ENCODE results near the gene ACLY.

ACLY gene

DNA sequence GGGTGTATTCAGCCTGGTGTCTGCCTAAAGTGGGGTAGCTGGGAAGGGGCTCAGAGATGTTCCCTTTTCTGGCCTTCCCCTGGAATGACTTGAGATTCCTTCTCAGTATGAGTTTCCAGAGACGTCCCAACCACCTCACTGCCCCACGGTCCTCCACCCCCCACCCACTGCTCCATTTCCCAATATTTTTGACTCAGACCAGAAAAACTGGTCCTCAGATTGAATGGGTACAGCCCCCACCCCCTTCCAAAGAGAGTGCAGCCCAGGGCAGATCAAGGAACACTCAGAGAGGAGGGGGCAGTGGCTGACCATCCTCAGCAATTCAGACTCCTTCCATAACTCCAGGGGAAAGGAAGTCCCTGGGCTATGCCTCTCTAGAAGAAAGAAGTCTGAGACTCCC, 3.2 kb downstream of the ACLY start:
- in situ Hi-C loops (cut with HindIII; ENCODE audit: low pct_unique_long_range_greater_than_20kb, low sequenced_read_pairs) = no loop called here
- no peak for TF ChIP-seq JUND (IDR thresholded peaks at IDR 0.05; ENCODE audit: low read depth)
- peak in 1 of 2 experiments; percentile 37 for DNase-seq (ENCODE audit: low read depth in 1 of 2, low spot score in 1 of 2)

GRCh38 chr17:41915020-41915419, 3.7 kb downstream of the ACLY start:
- TF ChIP-seq JUND (IDR thresholded peaks at IDR 0.05; ENCODE audit: low read depth) = no peak
- in situ Hi-C loops (cut with HindIII; ENCODE audit: low pct_unique_long_range_greater_than_20kb, low sequenced_read_pairs) = no loop called here
- no peak for DNase-seq (ENCODE audit: low read depth in 1 of 2, low spot score in 1 of 2)

DNA sequence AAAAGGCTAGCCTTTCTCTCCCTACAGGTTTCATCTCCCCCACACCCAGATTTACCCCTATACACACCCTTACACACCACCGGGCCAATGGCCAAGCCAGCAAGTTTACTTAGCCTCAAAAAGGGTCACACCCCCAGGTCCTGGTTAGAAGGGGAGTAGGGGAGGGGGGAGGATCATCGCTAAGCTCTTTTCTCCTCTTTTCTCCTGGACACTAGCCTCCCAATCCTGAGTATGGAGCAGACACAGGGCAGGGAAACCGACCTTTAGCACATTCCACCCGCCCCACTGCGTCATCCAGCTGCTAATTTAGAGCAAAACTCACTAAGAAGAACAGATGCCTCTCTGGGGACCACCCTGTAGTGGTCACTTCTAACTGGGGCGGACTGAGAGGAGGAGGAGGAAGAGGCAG, 4.4 kb downstream of the ACLY start:
- TF ChIP-seq JUND (IDR thresholded peaks at IDR 0.05; ENCODE audit: low read depth) = no peak
- no peak for DNase-seq (ENCODE audit: low read depth in 1 of 2, low spot score in 1 of 2)
- in situ Hi-C loops (cut with HindIII; ENCODE audit: low pct_unique_long_range_greater_than_20kb, low sequenced_read_pairs) = no loop called here

DNA sequence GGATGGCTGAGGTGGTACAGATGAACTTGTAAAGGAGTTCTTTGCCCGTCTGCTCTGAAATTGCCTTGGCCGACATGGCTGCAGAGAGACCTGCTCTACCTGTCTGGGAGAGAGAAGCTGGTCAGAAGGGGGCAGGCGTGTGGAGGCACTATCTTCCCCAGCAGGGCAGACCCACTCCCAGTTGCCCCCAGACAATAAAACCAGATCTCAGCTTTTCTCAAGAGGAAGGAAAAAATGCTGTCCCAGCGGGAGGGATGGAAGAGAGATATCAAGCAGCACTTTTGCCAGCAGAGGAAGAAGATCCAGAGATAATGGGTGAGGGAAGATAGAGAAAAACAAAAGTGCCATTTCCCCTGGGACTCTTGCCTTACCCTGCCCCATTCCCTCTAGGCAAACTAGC, 5.0 kb downstream of the ACLY start:
- in situ Hi-C loops (cut with HindIII; ENCODE audit: low pct_unique_long_range_greater_than_20kb, low sequenced_read_pairs) = no loop called here
- DNase-seq (ENCODE audit: low read depth in 1 of 2, low spot score in 1 of 2) = no peak

GRCh38 chr17:41912925-41913324, 5.8 kb downstream of the ACLY start:
- in situ Hi-C loops (cut with HindIII; ENCODE audit: low pct_unique_long_range_greater_than_20kb, low sequenced_read_pairs) = no loop called here
- DNase-seq (ENCODE audit: low read depth in 1 of 2, low spot score in 1 of 2) = no peak

More for the DNA sequence above, 5.0 kb downstream of the ACLY start:
- no peak for TF ChIP-seq JUND (IDR thresholded peaks at IDR 0.05; ENCODE audit: low read depth)

GRCh38 chr17:41910701-41911391, 7.9 kb downstream of the ACLY start:
- TF ChIP-seq JUND (IDR thresholded peaks at IDR 0.05; ENCODE audit: low read depth) = no peak
- no peak for DNase-seq (ENCODE audit: low read depth in 1 of 2, low spot score in 1 of 2)
- in situ Hi-C loops (cut with HindIII; ENCODE audit: low pct_unique_long_range_greater_than_20kb, low sequenced_read_pairs) = no loop called here

More at GRCh38 chr17:41912925-41913324, 5.8 kb downstream of the ACLY start:
- no peak for TF ChIP-seq JUND (IDR thresholded peaks at IDR 0.05; ENCODE audit: low read depth)

DNA sequence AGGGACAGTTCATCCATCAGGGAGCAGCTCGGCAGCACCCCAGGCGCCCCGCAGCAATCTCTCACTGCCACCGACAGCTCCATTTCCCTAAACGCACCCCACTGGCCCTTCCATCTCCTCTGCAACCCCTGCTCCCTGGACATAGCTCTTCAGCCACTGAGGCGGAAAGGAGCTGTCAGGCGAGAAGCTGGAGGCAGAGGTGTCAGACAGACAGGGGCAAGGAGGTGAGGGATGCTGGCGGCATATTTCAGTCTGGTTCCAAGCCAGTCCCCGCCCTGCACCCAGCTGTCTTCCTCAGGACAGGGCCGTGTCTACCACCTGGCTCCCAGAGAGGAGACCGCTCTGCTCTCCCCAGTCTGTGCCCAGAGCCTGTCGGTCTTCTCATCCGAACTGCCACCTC, 9.7 kb downstream of the ACLY start:
- no peak for DNase-seq (ENCODE audit: low read depth in 1 of 2, low spot score in 1 of 2)
- TF ChIP-seq JUND (IDR thresholded peaks at IDR 0.05; ENCODE audit: low read depth) = no peak
- in situ Hi-C loops (cut with HindIII; ENCODE audit: low pct_unique_long_range_greater_than_20kb, low sequenced_read_pairs) = no loop called here

DNA sequence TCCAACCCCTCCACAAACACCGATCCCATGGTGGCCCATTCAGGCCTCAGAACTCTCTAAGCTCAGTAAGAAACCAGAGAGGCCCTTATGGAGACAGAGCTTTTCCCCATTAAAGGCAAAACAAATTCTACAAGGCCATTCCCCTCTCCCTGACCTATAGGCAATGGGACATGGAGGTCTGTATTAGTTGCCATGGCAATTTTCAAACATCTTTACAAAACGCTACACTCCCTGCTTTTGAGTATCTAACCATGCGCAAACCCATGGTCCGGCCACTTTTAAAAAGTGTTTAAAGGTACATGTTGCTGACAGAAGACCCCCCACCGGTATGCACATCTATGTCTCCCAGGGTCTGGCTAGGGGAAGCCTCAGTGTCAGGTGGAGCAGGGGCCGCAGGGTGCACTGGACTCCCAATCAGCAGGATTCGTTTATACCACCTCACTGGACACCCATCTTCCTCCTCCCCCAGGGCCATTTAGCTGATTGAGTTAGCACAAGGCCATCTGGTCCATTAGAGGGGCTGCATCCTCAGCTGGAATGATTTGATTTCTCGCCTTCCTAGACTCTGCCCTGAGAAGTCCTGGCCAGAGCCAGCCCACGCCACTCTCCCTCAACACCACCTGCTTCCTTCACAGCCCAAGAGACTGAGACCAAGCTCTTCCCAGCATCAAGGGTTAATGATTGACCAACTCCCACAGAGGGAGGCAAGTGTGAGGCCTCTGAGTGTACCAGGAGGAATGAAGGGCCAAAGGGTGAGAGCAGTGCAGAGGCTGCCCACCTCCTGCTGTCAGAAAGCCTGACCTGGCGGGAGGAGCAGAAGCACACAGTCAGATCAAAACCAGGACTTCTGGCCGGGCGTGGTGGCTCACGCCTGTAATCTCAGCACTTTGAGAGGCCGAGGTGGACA, 10.9 kb downstream of the ACLY start:
- no peak for DNase-seq (ENCODE audit: low read depth in 1 of 2, low spot score in 1 of 2)
- TF ChIP-seq JUND (IDR thresholded peaks at IDR 0.05; ENCODE audit: low read depth) = no peak
- in situ Hi-C loops (cut with HindIII; ENCODE audit: low pct_unique_long_range_greater_than_20kb, low sequenced_read_pairs) = no loop called here

GRCh38 chr17:41907185-41907556, 11.6 kb downstream of the ACLY start:
- no peak for TF ChIP-seq JUND (IDR thresholded peaks at IDR 0.05; ENCODE audit: low read depth)
- in situ Hi-C loops (cut with HindIII; ENCODE audit: low pct_unique_long_range_greater_than_20kb, low sequenced_read_pairs) = no loop called here
- no peak for DNase-seq (ENCODE audit: low read depth in 1 of 2, low spot score in 1 of 2)

DNA sequence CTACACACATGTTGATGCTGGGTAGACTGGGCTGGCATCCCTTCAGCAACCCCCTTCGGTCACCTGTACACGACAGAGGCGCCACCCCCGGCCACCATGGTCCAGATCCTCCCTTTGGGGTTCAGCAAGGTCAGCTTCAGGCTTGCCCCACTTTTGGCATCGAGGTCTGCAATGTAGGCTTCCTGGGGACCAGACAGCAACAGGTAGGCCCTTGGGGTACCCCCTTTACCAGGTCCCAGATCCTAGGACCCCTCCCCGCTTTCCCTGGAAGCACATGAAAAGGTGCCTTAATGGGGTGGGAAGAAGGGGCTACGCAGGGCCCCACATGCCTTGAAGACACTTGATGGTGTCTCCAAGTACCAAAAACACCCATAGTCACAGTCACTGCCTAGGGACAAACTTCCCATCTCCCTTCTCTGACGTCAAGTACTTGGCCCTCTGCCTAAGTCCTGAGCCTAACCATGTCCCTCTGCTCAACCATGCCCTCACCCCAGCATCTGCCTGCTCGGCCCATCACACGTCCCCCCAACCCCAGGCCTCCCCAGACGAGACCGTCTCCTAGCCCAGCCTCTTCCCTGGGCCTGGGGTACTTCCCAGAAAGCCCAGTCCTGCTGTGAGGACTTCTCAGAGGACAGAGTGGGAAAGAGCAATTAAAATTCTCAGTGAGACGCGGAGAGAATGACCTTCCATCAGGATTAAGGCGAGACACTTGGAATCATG, 12.1 kb downstream of the ACLY start:
- no peak for TF ChIP-seq JUND (IDR thresholded peaks at IDR 0.05; ENCODE audit: low read depth)
- in situ Hi-C loops (cut with HindIII; ENCODE audit: low pct_unique_long_range_greater_than_20kb, low sequenced_read_pairs) = no loop called here

GRCh38 chr17:41905172-41905571, 13.6 kb downstream of the ACLY start:
- TF ChIP-seq JUND (IDR thresholded peaks at IDR 0.05; ENCODE audit: low read depth) = no peak
- in situ Hi-C loops (cut with HindIII; ENCODE audit: low pct_unique_long_range_greater_than_20kb, low sequenced_read_pairs) = no loop called here
- no peak for DNase-seq (ENCODE audit: low read depth in 1 of 2, low spot score in 1 of 2)

More for the DNA sequence above, 12.1 kb downstream of the ACLY start:
- no peak for DNase-seq (ENCODE audit: low read depth in 1 of 2, low spot score in 1 of 2)

GRCh38 chr17:41904242-41904841, 14.4 kb downstream of the ACLY start:
- DNase-seq (ENCODE audit: low read depth in 1 of 2, low spot score in 1 of 2) = no peak
- in situ Hi-C loops (cut with HindIII; ENCODE audit: low pct_unique_long_range_greater_than_20kb, low sequenced_read_pairs) = no loop called here
- TF ChIP-seq JUND (IDR thresholded peaks at IDR 0.05; ENCODE audit: low read depth) = no peak

All from T47D (cell line).